ENCODE results near the gene LYPD6B. TPM values are rescaled to one million over a fixed set of nuclear protein-coding genes. Genes with fewer than 3 reads are reported as not detected.

The LYPD6B gene
- total RNA-seq, 2 experiments from 2014 or later, result not detected

DNA sequence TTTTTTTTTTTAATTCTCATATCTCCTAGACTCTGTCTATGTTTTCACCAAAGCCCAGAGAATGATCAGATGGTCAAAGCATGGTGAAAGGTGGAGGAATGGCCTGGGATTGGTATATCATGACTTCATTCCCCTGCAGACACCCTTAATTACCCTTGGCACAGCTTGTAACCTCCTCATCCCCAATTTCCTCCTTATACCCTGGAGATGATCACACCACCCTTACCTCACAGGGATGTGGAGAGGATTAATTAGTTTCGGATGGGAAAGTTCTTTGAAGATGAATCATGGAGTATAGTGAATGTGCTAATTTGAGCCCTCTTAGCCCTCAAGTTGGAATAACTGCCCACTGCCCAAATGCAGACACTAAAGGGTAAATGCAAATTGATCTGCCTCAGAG is 153.9 kb downstream of the LYPD6B start:
- intact Hi-C loops (cut with micrococcal nuclease; ENCODE audit: unreplicated experiment), result no loop called here
- no peak for DNase-seq (ENCODE audit: low spot score)
- no peaks in the 10 kb centered on the region for H3K4me1 ChIP-seq (ENCODE audit: insufficient read depth, low read length, poor library complexity, severe bottlenecking)
- no peaks in the 10 kb centered on the region for H3K36me3 ChIP-seq (ENCODE audit: insufficient read depth, low read length)
- no peaks in the 10 kb centered on the region for H3K79me2 ChIP-seq (ENCODE audit: insufficient read depth, low read depth, low read length)
- no peak overlapping the region for H2AFZ ChIP-seq (ENCODE audit: low read length)
- no peak overlapping the region for H3K27ac ChIP-seq (ENCODE audit: low read depth, low read length, poor library complexity, severe bottlenecking)
- no TSS peak for BruUV-seq (replicated peaks)
- no peaks in the 10 kb centered on the region for H3K9me2 ChIP-seq (ENCODE audit: insufficient read depth, low read length)
- ChIA-PET POLR2A (no interaction called here), CTCF (ENCODE audit: unreplicated experiment) (interaction anchor here (0.6 kb wide), 1 partner anchor 282 kb away, joined by 3 read pairs; no protein-coding TSS in a partner anchor)
- no peak overlapping the region for H3K4me2 ChIP-seq (ENCODE audit: low read length)
- TF ChIP-seq, protein P1, sequence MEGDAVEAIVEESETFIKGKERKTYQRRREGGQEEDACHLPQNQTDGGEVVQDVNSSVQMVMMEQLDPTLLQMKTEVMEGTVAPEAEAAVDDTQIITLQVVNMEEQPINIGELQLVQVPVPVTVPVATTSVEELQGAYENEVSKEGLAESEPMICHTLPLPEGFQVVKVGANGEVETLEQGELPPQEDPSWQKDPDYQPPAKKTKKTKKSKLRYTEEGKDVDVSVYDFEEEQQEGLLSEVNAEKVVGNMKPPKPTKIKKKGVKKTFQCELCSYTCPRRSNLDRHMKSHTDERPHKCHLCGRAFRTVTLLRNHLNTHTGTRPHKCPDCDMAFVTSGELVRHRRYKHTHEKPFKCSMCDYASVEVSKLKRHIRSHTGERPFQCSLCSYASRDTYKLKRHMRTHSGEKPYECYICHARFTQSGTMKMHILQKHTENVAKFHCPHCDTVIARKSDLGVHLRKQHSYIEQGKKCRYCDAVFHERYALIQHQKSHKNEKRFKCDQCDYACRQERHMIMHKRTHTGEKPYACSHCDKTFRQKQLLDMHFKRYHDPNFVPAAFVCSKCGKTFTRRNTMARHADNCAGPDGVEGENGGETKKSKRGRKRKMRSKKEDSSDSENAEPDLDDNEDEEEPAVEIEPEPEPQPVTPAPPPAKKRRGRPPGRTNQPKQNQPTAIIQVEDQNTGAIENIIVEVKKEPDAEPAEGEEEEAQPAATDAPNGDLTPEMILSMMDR (conservative IDR thresholded peaks at IDR 0.05; ENCODE audit: low read length), result no peak
- TF ChIP-seq EZH2phosphoT487 (IDR thresholded peaks at IDR 0.05; ENCODE audit: borderline replicate concordance, low read depth, low read length), result no peak
- H3K4me3 ChIP-seq (ENCODE audit: low read depth, low read length, poor library complexity, severe bottlenecking), result no peak overlapping the region
- no peaks in the 10 kb centered on the region for H4K20me1 ChIP-seq (ENCODE audit: insufficient read depth, low read length)
- H3K9me3 ChIP-seq (ENCODE audit: low read length), result no peaks in the 10 kb centered on the region

DNA sequence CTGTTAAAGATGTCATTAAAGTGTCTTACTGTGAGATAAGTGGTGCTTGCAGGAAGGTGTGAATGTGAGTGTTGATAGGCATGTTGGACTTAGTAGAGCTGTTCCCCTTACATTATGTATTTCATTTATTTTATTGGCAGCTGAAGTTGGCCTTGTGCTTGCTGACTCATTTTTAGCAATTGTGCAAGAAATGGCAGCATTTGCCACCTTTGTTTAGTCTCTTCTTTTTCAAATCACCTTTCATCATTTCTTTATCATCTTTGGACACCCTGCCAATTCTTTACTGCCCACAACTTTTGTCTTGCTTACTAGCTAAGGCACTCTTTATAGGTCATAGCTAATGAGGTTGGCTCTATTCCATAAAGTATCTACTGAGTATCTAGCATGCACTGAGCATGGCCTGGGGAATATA is 161.6 kb downstream of the LYPD6B start:
- intact Hi-C loops (cut with micrococcal nuclease; ENCODE audit: unreplicated experiment), result no loop called here
- TF ChIP-seq, protein P1 (conservative IDR thresholded peaks at IDR 0.05; ENCODE audit: low read length), result no peak
- no peak for TF ChIP-seq EZH2phosphoT487 (IDR thresholded peaks at IDR 0.05; ENCODE audit: borderline replicate concordance, low read depth, low read length)
- ChIA-PET POLR2A (interaction anchor here (0.5 to 0.8 kb wide), 3 partner anchors 80 to 133 kb away, joined by 3 to 4 read pairs (median 3); no protein-coding TSS in a partner anchor), CTCF (ENCODE audit: unreplicated experiment) (no interaction called here)
- Histone ChIP-seq H2AFZ (ENCODE audit: low read length) (no peak overlapping the region), H3K79me2 (ENCODE audit: insufficient read depth, low read depth, low read length) (no peaks in the 10 kb centered on the region), H4K20me1 (ENCODE audit: insufficient read depth, low read length) (no peaks in the 10 kb centered on the region), H3K4me2 (ENCODE audit: low read length) (no peak overlapping the region), H3K27ac (ENCODE audit: low read depth, low read length, poor library complexity, severe bottlenecking) (no peak overlapping the region), H3K9me2 (ENCODE audit: insufficient read depth, low read length) (no peaks in the 10 kb centered on the region), H3K4me1 (ENCODE audit: insufficient read depth, low read length, poor library complexity, severe bottlenecking) (no peaks in the 10 kb centered on the region), H3K9me3 (ENCODE audit: low read length) (no peaks in the 10 kb centered on the region), H3K36me3 (ENCODE audit: insufficient read depth, low read length) (no peaks in the 10 kb centered on the region), H3K4me3 (ENCODE audit: low read depth, low read length, poor library complexity, severe bottlenecking) (no peak overlapping the region)
- no peak for DNase-seq (ENCODE audit: low spot score)
- BruUV-seq (replicated peaks), result no TSS peak

DNA sequence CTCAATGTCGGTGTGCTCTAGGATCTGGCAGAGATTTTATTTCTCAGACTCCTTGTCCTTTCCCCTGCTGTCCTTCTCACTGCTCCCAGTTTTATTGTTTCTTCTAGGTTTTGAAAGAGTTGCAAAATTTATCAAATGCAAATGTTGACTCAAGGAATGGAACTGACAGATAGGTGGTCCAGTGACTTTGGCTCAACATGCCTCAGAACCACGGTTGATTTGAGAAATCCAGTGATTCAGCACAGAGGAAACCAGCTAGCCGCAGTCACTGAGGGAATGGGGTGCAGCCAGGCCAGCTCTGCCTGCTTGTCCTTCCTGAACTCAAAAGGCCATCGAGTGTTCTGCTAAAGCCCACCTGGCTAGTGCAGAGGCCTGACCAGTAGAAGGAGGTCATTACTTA is 166.2 kb downstream of the LYPD6B start:
- no peaks in the 10 kb centered on the region for H4K20me1 ChIP-seq (ENCODE audit: insufficient read depth, low read length)
- no peak overlapping the region for H3K4me3 ChIP-seq (ENCODE audit: low read depth, low read length, poor library complexity, severe bottlenecking)
- POLR2A ChIA-PET, result no interaction called here
- CTCF ChIA-PET (ENCODE audit: unreplicated experiment), result no interaction called here
- H3K36me3 ChIP-seq (ENCODE audit: insufficient read depth, low read length), result no peaks in the 10 kb centered on the region
- no peak for DNase-seq (ENCODE audit: low spot score)
- no peaks in the 10 kb centered on the region for H3K9me2 ChIP-seq (ENCODE audit: insufficient read depth, low read length)
- H3K4me1 ChIP-seq (ENCODE audit: insufficient read depth, low read length, poor library complexity, severe bottlenecking), result no peaks in the 10 kb centered on the region
- no TSS peak for BruUV-seq (replicated peaks)
- no peaks in the 10 kb centered on the region for H3K9me3 ChIP-seq (ENCODE audit: low read length)
- TF ChIP-seq, protein P1 (conservative IDR thresholded peaks at IDR 0.05; ENCODE audit: low read length), result no peak
- TF ChIP-seq EZH2phosphoT487 (IDR thresholded peaks at IDR 0.05; ENCODE audit: borderline replicate concordance, low read depth, low read length), result no peak
- no peak overlapping the region for H2AFZ ChIP-seq (ENCODE audit: low read length)
- intact Hi-C loops (cut with micrococcal nuclease; ENCODE audit: unreplicated experiment), result no loop called here
- no peak overlapping the region for H3K27ac ChIP-seq (ENCODE audit: low read depth, low read length, poor library complexity, severe bottlenecking)
- H3K4me2 ChIP-seq (ENCODE audit: low read length), result no peak overlapping the region
- no peaks in the 10 kb centered on the region for H3K79me2 ChIP-seq (ENCODE audit: insufficient read depth, low read depth, low read length)
